Lung microvascular endothelial cell (primary cell): ENCODE results near the gene ZFPM1. TPM values are rescaled to one million over a fixed set of nuclear protein-coding genes. Genes with fewer than 3 reads are reported as not detected.
A peak's percentile ranks its signal among the peaks of the same experiment; 100 is the strongest.
"Not testable (repeated sequence)": the region's sequence is repeated elsewhere in the genome, so short reads cannot be mapped to it uniquely, and the experiment has no call there.

Experiments
- DNase-seq, 2 donors: peaks; one replicate each; pipeline versions ENCODE4 v3.0.0 to v3.0.0-alpha.2; 2010; ENCODE audit warnings: low read depth in 2 of 2
- total RNA-seq: library from RNA; depleted of rRNA; stranded (reverse); fragments of >200 nt; gene quantifications from 2 replicates; pipeline ENCODE4 v1.2.1, GENCODE V29; 2014

ZFPM1 gene
- total RNA-seq: 0.60 and 0.65 TPM in 2 replicates

GRCh38 chr16:88453217-88453531 is at the start of gene ZFPM1:
Gene ZFPM1, plus strand, starts transcription at chr16:88453280. Its CDS starts 359 bp downstream, at chr16:88453639.
- no peak for DNase-seq

GRCh38 chr16:88403794-88404581 is 49.1 kb upstream of the ZFPM1 start:
- DNase-seq: no peak

- no peak for DNase-seq
These were observed 48.3 kb upstream of the ZFPM1 start for GRCh38 chr16:88404769-88405168.

GRCh38 chr16:88405216-88406060 is 47.6 kb upstream of the ZFPM1 start:
- DNase-seq: peak in 1 of 2 donors; percentile 52

GRCh38 chr16:88406096-88407041 is 46.7 kb upstream of the ZFPM1 start:
- DNase-seq: peak in 1 of 2 donors; percentile 15

- DNase-seq: no peak
These were observed 46.0 kb upstream of the ZFPM1 start for GRCh38 chr16:88407042-88407420.

GRCh38 chr16:88407807-88408206 is 45.3 kb upstream of the ZFPM1 start:
- no peak for DNase-seq

- DNase-seq: no peak
These were observed 44.4 kb upstream of the ZFPM1 start for GRCh38 chr16:88408561-88409142.

GRCh38 chr16:88409296-88410065 is 43.6 kb upstream of the ZFPM1 start:
- DNase-seq: no peak

GRCh38 chr16:88410297-88410968 is 42.6 kb upstream of the ZFPM1 start:
- DNase-seq: not testable (repeated sequence)

GRCh38 chr16:88411951-88412576 is 41.0 kb upstream of the ZFPM1 start:
- DNase-seq: no peak

GRCh38 chr16:88412766-88413165 is 40.3 kb upstream of the ZFPM1 start:
- no peak for DNase-seq

- no peak for DNase-seq
These were observed 39.8 kb upstream of the ZFPM1 start for GRCh38 chr16:88413231-88413630.

- no peak for DNase-seq
These were observed 39.4 kb upstream of the ZFPM1 start for GRCh38 chr16:88413631-88414030.

GRCh38 chr16:88414521-88415380 is 38.3 kb upstream of the ZFPM1 start:
- DNase-seq: no peak

GRCh38 chr16:88415381-88415705 is 37.7 kb upstream of the ZFPM1 start:
- no peak for DNase-seq

GRCh38 chr16:88415713-88416323 is 37.3 kb upstream of the ZFPM1 start:
- DNase-seq: no peak

- no peak for DNase-seq
These were observed 36.4 kb upstream of the ZFPM1 start for GRCh38 chr16:88416686-88417085.
